GM19328 (cell line): ENCODE results near the gene LILRB3.
"Not testable (repeated sequence)": the region's sequence is repeated elsewhere in the genome, so short reads cannot be mapped to it uniquely, and the experiment has no call there.

Experiments
- ATAC-seq: cut with Tn5 transposase; IDR thresholded peaks from one replicate; pipeline ENCODE4 v1.9.1; 2021; ENCODE audit warnings: mild to moderate bottlenecking, moderate library complexity; ENCODE audit not compliant: unreplicated experiment

The LILRB3 gene

GRCh38 chr19:54191011-54191810, 31.6 kb downstream of the LILRB3 start, which contains the start of gene TSEN34:
Gene TSEN34, plus strand, starts transcription at chr19:54191308. Its CDS starts 57 bp downstream, at chr19:54191365.
- peak; percentile 17 for ATAC-seq

- ATAC-seq, result peak; percentile 44
These were observed 32.2 kb downstream of the LILRB3 start for GRCh38 chr19:54190503-54191010.

DNA sequence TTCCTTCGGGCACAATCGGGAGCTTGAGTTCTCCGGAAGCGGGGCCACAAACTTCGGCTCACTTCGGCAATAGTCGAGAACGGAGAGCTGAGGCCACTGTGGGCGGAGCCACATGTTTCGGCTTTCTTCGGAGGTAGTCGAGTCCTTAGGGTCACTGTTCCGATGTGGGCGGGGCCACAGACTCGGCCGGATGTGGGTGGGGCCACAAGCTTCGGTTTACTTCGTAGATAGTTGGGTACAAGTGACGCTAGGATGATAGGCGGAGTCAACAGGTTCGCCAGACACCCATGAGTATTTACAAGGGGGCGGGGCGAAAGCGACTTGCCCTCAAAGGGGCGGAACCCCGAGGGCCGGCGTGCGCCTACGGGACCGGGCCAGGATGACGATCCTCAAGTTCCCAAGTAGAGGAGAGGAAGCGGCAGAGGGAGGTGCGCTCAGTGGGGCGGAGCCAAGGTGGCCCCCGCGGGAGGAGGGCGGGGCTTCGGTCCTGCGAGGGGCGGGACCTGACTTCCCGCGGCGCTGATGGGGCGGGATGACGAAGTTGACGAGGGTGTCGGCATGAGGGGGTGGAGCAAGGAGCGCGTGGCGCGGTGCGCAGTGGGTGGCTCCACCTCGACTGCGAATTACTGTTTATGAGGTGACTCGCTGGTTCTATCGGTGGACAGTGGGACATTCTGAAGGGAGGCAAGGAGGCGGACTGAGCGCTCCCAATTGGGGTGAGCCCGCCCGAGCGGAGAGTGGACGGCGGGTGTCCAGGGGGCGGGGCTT, 32.9 kb downstream of the LILRB3 start:
- peak; percentile 45 for ATAC-seq

GRCh38 chr19:54189145-54189734, 33.6 kb downstream of the LILRB3 start, which contains the start of gene MBOAT7:
Gene MBOAT7, minus strand, starts transcription at chr19:54189580. Its CDS starts 1,072 bp downstream, at chr19:54188508.
- peak; percentile 15 for ATAC-seq

DNA sequence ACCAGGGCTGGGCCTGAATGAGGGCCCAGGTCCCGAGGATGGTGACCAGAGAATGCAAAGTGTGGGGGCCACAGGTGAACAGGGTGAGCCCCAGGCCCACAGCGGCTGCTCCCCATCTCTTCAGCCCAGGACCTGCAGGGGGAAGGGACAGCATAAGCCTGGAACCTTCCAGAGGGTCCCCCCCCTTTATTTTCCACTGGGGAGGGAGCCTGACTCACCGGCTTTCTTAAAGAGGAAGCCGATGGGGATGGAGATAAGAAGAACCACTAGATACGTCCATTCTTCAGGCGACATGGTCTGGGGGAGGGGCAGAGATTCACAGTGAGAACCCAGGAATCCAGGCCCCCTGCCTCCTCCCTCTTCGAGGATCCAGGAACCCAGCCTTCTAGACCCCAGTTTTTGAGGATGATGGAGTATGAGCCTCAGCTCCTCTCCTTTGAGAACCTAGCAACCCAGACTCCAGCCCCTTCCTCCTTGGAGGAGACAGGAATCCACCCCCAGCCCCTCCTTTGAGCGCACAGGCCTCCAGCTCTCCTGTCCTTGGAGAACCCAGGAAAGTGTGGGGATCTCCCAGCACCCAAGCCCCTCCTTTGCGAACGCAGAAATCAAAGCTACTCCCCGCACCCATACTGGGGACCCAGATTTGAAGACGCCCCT, 34.5 kb downstream of the LILRB3 start:
- no peak for ATAC-seq

DNA sequence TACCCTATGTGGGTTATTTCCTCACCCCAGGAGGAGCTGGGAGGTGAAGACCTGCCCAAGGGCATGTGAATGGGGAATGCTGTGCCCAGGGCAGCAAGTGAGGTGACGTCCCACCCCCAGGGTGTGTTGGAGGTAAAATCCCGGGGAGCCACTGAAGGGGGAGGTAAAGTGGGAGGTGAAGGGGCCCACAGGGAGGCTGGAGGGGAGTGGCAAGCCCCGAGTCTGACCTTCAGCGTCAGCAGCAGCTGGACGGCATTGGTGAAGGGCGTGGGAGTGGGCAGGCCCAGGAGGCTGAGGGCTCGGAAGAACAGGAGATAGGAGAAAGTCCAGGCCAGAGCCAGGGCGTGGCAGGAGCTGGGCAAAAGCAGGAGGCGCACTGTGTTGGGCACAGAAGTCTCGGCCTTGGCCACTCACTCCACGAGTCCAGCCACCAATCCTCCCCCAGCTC, 35.8 kb downstream of the LILRB3 start:
- no peak for ATAC-seq

DNA sequence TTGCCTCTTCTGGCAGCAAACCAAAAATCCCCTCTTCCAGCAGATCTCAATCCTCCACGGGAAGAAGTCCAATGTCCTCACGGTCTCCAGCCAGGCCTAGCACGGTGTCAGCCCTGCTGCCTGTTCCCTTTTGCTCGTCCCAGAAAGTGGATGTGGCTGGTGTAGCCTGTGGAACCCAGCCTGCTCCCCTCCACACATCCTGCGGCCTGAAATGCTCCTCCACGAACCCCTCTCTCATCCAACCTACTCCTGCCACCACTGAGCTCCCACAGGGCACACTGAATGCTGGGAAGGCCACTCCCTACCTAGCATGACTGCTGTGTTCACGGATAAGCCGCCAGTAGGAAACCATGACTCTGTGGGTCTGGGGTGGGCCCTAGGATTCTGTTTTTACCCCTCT, 36.5 kb downstream of the LILRB3 start:
- no peak for ATAC-seq

- no peak for ATAC-seq
These were observed 39.4 kb downstream of the LILRB3 start for GRCh38 chr19:54183431-54183830.

GRCh38 chr19:54181894-54182293, 40.9 kb downstream of the LILRB3 start:
- not testable (repeated sequence) for ATAC-seq

DNA sequence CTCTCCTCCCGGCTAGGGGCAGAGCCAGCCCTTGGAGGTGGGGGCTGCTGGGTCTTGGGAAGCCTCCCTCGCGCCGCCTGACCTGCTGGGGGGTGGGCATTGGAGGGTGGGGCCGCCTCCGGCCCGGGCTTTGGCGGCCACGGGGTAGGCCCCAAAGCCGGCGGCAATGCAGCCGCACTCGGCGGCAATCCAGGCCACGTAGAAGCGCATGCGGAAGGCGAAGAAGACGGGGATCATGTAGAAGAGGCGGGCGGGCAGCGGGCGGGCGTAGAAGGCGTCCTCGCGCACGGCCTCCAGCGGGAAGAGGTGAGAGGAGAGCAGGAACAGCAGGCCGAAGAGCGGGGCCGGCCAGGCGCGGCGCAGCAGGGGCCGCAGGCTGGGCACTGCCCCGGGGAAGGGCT, 42.1 kb downstream of the LILRB3 start:
- ATAC-seq, result no peak

DNA sequence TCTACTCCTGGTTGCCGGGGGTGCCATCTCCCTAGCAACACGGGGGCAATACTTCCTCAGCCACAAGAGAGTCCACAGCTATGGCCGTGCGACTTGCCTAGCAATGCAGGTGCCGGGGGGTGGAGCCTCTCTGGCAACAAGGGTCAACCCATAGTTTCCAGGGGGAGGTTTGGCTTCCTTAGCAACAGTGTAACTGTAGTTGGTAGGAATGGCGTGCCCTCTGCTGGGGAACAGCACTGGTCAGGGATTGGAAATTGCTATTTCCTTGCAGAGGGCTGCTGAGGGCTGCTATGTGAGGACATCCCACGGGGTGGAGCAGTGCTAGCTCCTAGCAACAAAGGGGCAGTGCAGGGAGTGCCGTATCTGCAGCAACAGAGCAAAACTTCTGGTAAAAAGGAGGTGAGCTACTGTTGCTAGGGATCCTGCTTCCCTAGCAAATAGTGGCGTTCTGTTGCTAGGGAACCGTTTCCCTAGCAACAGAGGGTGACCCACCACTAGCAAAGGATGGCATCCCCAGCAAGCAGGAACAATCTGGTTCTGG, 42.8 kb downstream of the LILRB3 start:
- ATAC-seq, result no peak

DNA sequence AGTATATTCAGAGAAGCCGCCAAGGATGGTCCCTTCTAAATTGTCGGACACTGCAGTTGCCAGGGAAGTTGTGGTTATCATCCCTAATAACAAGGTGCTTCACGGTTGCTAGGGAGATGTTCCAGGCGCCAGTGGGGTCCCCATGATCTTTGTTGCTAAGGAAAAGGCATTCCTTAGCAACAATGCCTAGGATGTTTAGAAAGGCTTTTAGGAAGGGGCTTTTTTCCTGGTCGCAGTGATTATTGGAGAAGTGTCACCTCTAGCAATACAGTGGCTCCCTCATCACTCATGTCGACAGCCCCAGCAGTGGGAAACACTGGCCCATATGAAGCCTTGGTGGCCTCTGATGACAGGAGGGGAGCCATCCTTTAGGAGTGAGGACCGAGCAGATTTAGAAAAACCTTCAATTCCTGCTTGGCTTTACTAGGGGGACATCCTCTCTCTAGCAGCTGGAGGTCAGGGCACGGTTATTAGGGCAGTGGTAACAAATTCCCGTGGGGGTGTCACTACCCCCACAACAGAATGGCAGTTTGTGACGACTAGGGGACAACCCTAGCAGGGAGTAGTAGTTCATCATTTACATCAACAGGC, 43.5 kb downstream of the LILRB3 start:
- no peak for ATAC-seq

GRCh38 chr19:54178581-54179261, 44.1 kb downstream of the LILRB3 start:
- ATAC-seq, result no peak

DNA sequence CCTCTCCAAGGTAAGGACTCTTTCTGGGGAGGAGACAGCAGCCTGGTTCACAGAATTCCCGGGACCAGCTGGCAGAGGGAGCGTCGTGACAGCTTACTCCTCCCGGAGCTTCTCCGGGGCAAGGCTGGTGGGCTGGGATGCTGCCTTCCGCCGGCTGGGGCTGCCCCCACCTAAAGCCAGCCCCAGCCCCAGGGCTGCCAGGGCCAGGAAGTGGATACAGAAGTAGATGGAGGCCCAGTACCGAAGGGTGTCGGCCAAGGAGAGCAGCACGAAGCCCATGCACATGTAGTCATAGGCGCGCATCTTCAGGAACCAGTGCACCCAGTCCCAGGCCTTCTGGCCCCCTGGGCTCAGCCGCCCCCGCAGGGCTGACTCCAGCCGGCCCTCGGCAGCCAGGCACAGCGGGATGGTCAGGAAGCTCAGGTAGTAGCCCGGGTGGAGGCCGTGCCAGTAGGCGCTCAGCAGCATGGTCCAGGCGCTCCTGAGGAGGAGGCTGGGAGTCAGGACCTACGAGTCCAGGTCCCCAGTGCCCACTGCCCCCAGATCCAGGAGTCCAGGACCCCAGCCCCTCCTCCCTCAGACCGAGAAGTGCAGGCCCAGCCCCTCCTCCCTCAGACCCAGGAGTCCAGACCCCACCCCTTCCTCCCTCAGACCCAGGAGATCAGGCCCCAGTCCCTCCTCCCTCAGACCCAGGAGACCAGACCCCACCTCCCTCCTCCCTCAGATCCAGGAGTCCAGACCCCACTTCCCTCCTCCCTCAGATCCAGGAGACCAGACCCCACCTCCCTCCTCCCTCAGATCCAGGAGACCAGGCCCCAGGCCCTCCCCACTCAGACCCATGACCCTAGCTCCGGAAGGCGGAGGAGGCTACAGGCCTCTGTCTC, 48.6 kb downstream of the LILRB3 start:
- ATAC-seq, result no peak

DNA sequence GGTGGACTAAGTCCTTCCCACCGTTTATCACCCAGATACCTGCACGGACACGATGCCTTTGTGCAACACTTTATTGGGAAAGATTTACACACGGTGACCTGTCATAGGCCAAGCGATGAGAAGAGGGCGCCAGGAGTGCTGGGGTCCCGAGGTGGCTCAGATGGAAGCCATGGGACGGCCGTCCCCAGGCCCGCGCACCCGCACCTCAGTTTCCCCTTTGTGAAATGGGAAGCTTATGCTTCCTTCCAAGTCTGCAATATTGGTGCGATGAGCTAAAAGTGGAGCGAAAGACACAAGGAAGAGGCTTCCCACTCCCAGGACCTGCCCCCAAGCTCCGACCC, 49.5 kb downstream of the LILRB3 start:
- ATAC-seq, result no peak

GRCh38 chr19:54172471-54173358, 50.1 kb downstream of the LILRB3 start, which contains the start of gene TMC4:
Gene TMC4, minus strand, starts transcription at chr19:54173160. Its CDS starts 43 bp downstream, at chr19:54173117.
- ATAC-seq, result no peak

GRCh38 chr19:54171736-54172431, 50.9 kb downstream of the LILRB3 start:
- ATAC-seq, result not testable (repeated sequence)
